GM18907 (cell line): ENCODE data around the gene RAD51B.

ENCODE experiments used
- ATAC-seq: cut with Tn5 transposase; IDR thresholded peaks from one replicate; pipeline ENCODE4 v1.9.1; 2021; ENCODE audit warnings: mild to moderate bottlenecking, moderate library complexity; ENCODE audit not compliant: unreplicated experiment

RAD51B gene

DNA sequence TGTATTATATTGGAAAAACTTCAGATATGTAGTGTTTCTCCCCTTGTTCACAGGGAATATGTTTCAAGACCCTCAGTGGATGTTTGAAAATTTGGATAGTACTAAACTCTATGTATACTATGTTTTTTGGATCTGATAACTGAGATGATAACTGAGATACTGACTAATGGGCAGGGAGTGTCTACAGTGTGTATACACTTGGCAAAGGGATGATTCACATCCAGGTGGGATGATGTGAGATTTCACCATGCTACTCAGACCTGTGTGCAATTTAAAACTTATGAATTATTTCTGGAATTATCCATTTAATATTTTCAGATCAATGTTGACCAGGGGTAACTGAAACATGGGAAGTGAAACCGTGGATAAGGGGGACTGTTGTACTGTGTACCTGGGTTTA is 13.8 kb downstream of the RAD51B start:
- no peak for ATAC-seq

- no peak for ATAC-seq
Observed at GRCh38 chr14:67835596-67835995, 16.0 kb downstream of the RAD51B start.

- no peak for ATAC-seq
Observed at GRCh38 chr14:67837011-67837624, 17.5 kb downstream of the RAD51B start.

DNA sequence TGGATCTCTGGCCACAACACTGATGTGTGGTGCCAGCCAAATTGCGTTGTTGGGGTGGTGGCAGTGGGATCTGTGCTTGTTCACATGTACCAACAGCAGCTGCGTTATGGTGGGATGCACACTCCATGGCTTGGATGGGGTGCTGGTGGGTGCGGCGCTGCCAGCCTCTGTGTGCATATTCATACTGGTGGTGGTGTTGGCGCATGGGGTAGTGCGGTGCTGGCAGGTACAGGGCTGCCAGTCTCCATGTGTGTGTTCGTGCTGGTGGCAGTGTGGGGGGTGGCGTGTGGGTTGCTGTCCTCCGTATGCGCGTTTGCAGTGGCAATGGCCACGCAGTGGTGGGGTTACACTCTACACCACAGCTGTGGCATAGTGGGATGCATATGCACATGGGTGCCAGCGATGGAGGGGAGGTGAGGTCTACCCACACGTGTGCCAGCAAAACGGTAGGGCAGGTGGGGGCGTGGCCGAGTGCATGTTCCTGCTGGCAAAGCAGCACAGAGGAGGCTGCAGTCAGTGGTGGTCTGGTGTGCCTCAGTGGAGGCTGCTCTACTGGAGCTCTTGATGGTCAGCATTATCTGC is 26.5 kb downstream of the RAD51B start:
- ATAC-seq: no peak

GRCh38 chr14:67850066-67850830 is 30.7 kb downstream of the RAD51B start:
- ATAC-seq: no peak

DNA sequence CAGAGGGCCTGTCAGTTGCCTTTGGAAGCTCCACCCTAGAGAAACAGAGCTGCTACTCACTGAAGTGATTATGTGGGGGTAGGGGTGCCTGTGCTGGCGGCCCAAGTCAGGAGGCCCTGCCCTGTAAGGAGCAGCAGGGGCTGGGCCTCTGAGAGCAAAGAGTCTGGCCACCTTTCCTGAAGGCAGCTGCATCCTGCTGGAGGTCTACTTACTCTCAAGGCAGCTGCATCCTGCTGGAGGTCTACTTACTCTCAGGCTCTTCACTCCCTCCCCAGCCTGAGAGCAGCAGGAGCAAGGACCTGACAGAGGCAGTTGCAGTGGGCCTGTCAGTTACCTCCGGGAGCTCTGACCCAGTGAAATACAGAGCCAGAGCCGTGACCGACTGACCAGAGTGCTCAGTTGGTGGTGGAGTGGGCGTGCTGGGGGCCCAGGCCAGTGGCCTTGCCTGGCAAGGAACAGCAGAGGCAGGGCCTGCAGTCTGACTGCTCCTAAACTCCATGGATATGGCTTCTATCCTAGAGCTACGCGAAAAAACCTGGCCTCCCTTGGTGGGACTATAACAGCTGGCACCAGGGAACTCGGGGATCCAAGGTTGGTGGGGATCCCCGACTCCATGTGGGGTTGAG is 32.3 kb downstream of the RAD51B start:
- no peak for ATAC-seq

GRCh38 chr14:67852926-67853604 is 33.5 kb downstream of the RAD51B start:
- ATAC-seq: no peak

GRCh38 chr14:67853715-67854114 is 34.1 kb downstream of the RAD51B start:
- ATAC-seq: no peak

GRCh38 chr14:67856827-67857226 is 37.2 kb downstream of the RAD51B start:
- no peak for ATAC-seq

- no peak for ATAC-seq
Observed at GRCh38 chr14:67857778-67858350, 38.3 kb downstream of the RAD51B start.

- ATAC-seq: no peak
Observed at GRCh38 chr14:67859169-67859749, 39.7 kb downstream of the RAD51B start.

DNA sequence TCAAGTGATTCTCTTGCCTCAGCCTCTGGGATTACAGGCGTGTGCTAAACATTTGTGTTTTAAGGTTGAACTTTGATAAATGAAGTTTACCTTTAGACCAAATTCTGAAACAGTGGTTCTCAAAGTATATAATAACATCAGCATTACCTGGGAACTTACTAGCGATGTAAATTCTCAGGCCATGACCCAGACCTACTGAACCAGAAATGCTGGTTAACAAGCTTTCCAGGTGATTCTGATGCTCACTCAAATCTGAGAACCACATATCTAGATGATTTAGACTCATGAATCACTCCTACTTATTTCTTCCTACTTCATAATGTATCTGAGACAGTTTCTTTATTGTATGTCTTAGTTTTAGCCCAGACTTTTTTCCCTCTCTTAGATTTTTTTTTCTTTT is 43.6 kb downstream of the RAD51B start:
- ATAC-seq: no peak

DNA sequence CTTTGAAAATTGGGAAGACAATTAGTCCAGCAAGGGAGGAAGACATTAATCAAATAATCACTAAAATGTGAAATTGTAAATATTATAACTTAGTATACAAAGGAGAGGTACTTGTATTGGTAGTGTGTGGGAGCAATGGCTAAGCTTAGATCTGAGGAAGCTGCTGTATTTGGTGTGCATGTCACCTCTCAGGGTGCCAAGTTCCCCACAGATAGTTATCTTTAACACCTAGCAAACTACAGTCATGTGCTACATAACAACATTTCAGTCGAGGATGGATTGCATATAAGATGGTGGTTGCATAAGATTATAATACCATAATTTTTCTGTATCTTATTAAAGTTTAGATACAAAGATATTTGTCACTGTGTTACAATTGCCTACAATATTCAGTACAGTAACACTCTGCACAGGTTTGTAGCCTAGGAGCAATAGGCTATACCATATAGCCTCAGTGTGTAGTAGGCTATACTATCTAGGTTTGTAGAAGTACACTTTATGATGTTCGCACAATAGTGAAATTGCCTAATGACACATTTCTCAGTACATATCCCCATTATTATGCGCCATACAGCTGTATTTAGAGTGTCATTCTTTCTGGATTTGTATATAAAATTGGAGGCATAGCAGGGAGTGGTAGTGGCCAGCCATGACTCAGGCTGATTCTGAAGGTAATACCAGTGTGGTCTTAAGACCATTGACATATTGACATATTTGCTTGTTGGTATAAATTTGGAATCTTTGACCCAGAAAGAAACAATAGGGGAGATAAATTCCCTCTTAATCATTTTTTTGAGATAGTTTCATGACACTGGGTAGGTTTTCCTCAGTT is 55.8 kb downstream of the RAD51B start:
- ATAC-seq: no peak

DNA sequence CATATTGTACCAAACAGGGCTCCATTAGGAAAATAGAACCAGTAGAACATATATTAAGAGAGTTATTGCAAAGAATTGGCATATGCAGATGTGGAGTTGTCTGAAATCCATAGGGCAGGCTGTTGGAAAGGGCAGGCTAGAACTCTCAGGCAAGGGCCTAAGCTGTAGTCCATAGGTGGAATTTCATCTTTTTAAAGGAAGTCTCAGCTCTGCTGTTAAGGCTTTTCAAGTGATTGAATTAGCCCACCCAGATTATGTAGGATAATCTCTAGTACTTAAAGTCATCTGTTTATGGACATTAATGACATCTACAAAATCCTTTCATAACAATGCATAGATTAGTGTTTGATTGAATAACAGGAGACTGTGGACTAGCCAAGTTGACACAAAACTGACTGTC is 59.4 kb downstream of the RAD51B start:
- ATAC-seq: no peak

- peak; percentile 95 for ATAC-seq
Observed at GRCh38 chr14:67881225-67881624, 61.6 kb downstream of the RAD51B start.

- no peak for ATAC-seq
Observed at GRCh38 chr14:67882986-67883555, 63.5 kb downstream of the RAD51B start.

GRCh38 chr14:67883717-67884116 is 64.1 kb downstream of the RAD51B start:
- ATAC-seq: no peak

DNA sequence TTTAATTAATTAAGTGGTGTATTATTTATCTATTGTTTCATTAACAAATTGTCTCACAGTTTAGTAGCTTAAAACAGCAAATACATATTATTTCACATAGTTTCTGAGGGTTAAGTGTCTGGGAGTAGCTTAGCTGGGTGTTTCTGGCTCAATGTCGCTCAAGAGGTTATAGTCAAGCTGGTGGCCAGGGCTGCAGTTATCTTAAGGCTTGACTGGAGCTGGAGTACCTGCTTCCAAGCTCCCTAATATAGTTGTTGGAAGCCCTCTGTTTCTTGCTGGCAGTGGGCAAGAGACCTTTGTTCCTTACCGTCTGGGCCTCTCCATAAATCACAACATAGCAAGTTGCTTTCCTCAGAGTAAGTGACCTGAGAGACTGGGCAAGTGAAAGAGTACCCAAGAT is 66.6 kb downstream of the RAD51B start:
- no peak for ATAC-seq

DNA sequence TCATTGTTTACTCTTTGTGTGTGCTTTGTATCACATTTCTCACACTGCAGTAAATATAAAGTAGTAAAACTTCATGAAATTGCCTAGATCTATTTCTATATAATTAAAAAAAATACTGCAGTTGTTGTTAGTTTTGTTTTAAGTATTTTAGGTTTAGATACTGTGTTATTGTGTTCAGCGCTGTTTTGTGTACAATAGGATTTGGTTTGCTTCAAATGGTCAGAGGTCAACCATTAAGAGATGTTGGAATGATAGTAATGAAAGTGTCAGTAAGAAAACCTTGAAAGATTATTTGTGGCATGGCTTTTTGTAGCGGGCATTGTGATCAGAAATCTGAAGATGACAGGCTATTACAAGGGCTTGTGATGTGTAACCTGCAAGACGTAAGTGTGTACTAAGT is 67.9 kb downstream of the RAD51B start:
- no peak for ATAC-seq
